GM21515 (cell line): ENCODE measurements around the gene KRT9.
"Not testable (repeated sequence)": the region's sequence is repeated elsewhere in the genome, so short reads cannot be mapped to it uniquely, and the experiment has no call there.

Experiments used
- ATAC-seq: cut with Tn5 transposase; IDR thresholded peaks from one replicate; pipeline ENCODE4 v1.9.1; 2021; ENCODE audit not compliant: unreplicated experiment

Gene KRT9

DNA sequence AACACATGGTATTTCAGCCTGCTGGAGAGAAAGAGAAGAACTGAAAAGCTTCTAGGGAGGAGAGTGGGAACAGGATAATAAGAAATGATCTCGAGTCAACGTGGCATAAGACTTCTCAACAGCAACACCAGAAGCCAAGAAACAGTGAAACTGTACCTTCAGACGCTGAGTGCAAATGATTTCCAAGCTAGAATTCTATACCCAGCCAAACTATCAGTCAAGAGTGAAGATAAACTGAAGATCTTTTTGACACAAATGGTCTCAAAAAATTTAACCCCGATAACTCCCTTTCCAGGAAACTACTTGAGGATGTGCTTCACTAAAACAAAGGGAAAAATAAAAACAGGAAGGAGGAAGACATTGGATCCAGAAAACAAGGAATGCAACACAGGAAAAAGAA is 35.1 kb upstream of the KRT9 start:
- ATAC-seq = not testable (repeated sequence)

DNA sequence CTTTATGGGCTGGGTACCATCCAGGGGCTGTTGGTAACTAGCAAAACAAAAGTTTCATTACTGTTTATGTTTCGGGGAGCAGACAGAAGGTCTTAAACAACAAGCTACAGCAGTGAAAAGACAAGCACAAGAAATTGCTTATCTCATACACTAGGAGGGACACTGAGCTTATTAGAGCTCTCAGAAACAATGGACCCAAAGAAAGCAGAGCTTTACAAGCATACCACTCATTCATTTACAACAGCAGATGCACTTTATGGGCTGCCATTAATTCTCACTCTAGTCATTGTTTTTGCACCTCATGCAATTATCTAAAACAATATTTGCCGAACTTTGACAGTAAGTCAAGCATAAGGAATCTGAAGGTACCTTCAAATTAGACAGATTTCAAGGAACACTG is 30.7 kb upstream of the KRT9 start:
- no peak for ATAC-seq

DNA sequence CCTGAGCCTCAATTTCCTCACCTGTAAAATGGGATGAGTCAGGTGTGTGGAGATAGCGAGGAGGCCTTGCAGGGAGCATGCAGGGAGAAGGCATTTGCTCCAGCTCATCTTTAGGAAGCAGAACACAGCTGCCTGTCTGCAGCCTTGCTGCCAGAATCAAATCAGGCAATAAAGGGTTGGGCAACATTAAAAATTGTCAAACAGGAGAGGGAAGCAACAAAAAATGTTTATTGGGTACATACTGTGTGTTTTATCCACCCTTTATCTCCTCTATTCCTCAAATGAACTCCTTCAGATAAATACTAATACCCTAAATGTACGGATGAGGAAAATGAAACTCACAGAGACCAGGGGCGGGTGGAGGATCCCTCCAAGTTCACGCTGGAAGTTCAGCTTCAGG is 28.5 kb upstream of the KRT9 start:
- no peak for ATAC-seq

DNA sequence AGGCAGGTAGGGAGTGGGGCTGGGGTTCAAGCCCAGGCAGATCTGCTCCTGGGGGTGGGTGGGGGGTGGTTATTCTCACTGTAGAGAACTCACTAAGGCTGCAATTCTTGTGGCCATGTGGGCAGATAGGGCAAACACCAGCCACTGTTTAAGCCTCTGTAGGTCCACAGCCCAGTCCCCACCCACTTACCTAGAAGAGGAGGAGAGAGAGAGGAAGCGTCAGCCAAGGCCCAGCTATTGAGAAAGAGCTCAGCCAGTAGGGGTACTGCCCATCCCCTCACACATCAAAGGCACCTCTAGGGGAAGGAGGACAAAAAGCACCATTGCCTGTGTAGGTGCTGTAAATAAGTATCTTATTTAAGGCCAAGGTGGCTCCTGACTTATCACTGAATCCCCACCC is 27.8 kb upstream of the KRT9 start:
- no peak for ATAC-seq

DNA sequence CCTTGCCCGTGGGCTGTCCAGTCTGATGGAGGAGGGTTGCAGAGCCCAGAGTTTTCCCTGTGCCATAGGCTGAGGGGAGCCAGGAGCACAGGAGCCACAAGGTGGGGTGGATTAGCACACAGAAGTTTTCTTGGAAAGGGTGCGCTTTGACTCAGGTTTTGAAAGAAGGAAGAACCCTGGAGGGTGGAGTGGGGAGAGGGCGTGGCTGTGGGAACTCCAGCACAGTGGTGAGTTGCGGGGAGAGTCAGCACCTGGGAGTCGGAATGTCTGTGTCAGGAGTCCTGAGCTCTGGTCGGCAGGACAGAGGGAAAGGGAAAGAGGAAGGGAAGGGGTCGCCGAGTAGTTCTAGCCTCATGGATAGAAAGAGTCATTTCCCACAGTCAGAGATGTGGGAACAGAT is 23.7 kb upstream of the KRT9 start:
- no peak for ATAC-seq

DNA sequence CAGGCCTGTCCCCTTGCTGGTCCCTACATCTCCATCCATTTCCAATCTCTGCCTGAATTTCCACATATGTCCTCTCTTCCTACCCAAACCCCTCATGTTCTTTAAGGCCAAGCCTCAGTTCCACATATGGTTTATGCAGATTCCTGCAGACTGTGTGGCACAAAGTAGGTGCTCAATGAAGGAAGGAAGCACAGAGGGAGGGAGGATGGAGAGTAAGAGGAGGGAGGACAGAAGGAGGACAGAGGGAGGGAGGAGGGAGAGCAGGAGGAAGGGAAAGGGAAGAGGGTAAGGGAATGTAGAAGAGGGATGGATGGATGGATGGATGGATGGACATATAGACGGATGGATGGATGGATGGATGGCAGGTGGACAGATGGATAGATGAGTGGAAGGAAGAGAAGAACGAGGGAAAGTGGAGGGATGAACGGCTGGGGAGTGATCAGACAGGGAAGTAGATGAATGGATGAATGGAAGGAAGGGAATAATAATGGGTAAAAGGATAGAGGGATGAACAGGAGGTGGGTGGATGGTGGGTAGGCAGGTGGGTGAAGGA is 22.6 kb upstream of the KRT9 start:
- ATAC-seq = no peak

DNA sequence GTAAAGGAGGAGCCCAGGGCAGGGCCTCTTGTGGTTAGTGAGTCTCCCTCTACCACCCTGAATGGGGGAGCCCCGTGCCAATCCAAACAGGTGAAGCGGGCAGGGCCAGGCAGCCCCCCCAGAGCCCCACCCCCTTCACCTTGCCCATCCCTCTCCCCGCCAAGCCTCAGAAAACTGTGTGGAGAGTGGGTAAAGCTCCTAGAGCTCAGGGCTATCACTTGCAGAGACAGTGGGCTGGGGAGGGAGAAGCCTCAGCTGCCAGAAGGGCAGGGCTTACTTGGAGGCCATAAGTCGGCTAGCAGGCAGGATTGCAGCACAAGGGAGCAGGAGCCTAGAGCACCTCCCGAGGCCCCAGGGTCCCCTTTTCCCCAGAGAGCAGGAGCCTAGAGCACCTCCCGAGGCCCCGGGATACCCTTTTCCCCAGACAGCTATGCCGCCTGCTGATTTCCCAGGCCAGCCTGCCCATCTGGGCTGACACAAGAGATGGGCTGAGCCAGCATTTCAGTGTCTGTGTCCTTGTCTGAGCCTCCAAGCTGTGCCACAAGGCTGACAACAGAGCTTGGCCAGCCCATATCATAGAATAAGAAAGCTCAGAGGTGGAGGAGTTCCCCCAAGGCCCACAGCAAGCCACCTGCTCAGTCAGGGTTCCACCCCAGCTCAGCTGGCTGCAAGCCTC is 21.6 kb upstream of the KRT9 start:
- ATAC-seq = no peak

- ATAC-seq = no peak
Measured at GRCh38 chr17:41592601-41593305, 20.9 kb upstream of the KRT9 start.

DNA sequence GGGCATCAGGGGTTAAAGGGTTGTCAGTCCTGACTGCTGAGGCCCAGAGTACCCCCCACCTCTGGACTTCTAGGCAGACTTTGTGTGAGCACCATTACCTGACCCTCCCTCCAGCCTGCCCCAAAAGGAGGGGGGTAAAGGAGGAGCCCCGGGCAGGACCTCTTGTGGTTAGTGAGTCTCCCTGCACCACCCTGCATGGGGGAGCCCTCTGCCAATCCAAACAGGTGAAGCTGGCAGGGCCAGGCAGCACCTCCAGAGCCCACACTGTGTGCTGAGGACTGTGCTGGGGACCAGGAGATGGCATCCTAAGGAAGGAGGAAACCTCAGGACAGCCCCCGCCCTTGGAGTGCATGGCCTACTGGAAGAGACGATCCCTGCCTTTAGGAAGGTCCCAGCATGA is 17.4 kb upstream of the KRT9 start:
- no peak for ATAC-seq

GRCh38 chr17:41588126-41588810 is 16.4 kb upstream of the KRT9 start:
- no peak for ATAC-seq

- no peak for ATAC-seq
Measured at GRCh38 chr17:41586863-41587495, 15.1 kb upstream of the KRT9 start, which contains the start of gene KRT14. TSS of gene KRT14 (minus strand) at chr17:41586895. CDS start at chr17:41586834, 61 bp downstream.

DNA sequence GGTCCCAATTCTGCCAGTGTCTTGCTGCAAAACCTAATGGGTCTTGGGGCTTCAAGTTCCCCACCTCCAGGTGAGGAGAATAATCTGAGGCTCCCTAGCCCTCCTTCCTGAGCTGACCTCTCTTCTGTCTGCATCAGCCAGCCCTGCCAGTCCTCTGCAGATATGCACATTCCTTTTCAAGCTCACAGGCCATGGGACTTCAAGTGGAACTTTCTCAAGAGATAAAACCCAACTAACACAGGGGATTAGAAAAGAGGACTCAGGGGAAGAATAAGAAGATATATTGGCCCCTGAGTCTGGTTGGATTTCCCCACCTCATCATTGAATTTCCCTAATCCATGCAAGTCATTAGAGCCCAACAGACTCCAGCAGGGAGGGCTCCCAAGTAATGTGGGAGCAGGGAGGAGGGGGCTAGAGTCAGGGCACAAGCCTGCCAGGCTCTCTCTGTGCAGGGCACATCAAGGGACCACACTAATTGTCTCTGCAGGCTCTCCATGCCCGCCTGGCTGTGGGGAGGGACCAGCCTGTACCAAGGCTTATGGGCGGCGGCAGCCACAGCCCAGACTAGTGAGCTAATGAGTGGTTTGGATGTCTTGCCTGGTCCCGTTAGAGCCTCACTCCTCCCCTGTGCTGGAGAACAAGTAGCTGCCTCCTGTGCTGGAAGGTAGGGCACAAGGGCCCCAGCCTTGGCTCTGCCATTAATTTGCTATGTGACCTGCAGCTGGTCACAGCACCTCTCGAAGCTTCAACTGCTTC is 13.6 kb upstream of the KRT9 start:
- ATAC-seq = no peak

DNA sequence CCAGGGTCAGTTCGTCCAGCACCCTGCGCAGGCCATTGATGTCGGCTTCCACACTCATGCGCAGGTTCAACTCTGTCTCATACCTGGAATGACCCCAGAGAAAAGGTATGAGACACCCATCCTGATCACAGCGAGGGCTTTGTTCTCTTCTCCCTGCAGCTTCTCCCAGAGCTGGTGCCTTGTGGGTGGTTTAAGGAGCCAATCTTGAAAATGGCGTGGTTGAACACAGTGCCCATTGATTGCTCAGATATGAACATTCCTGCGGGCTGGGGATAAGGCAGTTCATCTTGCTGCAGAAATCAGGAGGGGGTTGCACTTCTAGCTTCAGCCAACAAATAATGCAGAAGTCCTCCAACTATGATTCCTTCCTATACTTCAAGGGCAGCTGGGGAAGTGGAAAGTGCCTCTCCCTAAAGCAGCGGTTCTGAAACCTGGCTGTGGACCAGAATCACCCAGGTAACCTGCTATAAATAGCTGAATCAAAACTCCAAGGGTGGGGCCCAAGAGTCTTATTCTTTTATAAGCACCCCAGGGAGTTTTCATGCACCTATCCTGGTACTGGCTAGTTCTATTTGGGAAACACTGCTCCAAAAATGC is 12.6 kb upstream of the KRT9 start:
- ATAC-seq = not testable (repeated sequence)

DNA sequence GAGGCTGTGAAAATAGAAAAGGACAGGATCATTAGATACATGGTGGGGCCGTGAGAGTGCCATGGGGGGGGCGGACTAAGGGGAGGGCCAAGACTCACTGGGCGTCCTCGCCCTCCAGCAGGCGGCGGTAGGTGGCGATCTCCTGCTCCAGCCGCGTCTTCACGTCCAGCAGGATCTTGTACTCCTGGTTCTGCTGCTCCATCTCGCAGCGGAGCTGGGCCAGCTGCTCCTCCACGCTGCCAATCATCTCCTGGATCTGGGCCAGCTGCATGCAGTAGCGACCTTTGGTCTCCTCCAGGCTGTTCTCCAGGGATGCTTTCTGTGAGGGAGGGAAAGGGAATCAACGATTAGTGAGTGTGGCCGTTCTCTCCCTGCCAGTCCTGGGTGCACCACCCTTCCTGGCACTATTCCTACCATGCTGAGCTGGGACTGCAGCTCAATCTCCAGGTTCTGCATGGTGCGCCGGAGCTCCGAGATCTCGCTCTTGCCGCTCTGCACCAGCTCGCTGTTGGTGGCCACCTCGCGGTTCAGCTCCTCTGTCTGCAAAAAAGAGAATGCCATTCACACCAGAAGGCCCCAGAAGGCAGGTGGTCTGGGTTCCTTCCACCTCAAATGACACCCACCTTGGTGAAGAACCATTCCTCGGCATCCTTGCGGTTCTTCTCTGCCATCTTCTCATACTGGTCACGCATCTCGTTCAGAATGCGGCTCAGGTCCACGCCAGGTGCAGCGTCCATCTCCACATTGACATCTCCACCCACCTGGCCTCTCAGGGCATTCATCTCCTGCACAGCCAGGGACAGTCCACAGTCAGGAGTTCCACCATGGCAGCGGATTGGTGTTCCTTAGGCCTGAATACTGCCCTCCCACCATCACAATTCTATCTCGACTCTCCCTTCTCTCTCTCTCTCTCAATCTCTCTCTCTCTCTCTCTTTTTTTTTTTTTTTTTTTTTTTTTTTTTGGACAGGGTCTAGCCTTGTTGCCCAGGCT is 11.6 kb upstream of the KRT9 start:
- no peak for ATAC-seq

DNA sequence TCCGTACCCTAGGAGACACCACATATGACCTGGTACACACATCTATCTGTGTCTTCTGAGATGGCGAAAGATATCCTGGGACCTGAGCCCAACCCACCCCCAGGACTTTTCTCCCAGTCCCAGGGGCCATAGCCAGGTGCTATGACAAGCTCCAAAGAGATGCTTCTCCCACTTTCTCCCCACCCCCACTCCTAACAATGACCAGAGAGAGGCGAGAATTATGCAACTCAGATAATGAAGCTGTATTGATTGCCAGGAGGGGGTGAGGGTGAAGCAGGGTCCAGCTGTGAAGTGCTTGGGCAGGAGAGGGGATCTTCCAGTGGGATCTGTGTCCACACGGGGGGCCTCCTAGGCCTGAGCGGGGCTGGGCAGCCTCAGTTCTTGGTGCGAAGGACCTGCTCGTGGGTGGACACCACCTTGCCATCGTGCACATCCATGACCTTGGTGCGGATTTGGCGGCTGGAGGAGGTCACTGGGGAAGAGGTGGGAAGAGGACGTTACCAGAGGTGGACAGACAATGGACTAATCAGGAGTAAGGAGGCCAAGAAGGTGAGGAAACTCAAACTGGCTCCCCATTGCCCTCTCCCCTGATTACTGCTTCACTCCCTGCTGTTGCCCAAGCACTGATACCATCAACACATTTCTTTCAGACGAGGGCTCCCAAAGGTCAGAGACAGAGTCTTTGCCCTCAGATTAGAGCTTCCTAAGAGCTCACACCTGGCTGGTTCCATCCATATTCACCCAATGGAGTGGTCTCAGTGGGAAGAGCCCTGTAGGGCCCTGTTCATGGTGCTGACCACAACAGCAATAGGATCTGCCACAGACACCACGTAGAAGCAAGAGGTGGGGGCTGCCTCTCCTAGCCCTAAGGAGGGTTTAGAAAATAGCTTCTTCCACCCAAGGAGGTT is 10.5 kb upstream of the KRT9 start:
- ATAC-seq = not testable (repeated sequence)

DNA sequence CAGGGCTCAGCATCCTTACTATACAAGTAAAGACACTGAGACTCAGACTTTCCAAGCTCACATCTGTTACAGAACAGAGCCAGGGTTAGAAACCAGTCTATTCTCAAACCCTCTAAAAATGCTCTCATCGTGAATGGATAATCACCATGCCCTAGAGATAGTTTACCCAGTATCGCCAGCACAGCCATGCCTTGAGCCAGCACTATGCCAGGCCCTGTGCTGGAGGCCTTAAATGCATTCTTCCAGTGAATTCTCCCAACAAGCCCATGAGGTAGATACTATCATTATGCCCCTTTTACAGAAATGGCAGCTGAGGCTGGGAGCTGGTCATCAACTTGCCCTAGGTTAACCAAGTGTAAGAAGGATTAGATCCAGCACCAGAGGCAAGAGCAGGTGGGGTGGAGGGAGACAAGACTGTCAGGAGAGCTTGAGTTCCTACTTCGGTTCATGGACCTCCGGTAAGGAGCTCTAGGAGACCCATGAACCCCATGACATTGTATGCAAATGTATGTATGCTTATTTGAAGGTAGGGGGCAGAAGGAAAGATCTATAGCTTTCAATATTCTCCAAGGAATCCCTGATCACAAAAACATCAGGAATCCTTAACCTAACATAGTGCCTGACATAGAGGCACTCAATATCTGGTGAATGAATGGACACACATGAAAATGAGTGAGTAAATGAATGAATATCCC is 9.7 kb upstream of the KRT9 start:
- no peak for ATAC-seq

GRCh38 chr17:41580687-41581365 is 9.0 kb upstream of the KRT9 start:
- no peak for ATAC-seq
